HG02642 (cell line): Measurements from ENCODE around the gene FUT9.

Experiments used
- ATAC-seq: cut with Tn5 transposase; IDR thresholded peaks from one replicate; pipeline ENCODE4 v1.9.1; 2021; ENCODE audit warnings: mild to moderate bottlenecking; ENCODE audit not compliant: unreplicated experiment, poor library complexity

Gene FUT9

GRCh38 chr6:96164802-96165201, 149.0 kb downstream of the FUT9 start:
- no peak for ATAC-seq

- no peak for ATAC-seq
Observed at GRCh38 chr6:96171112-96171511, 155.3 kb downstream of the FUT9 start.

GRCh38 chr6:96184798-96185197, 169.0 kb downstream of the FUT9 start:
- ATAC-seq = no peak

- no peak for ATAC-seq
Observed at GRCh38 chr6:96186094-96186493, 170.3 kb downstream of the FUT9 start.

- ATAC-seq = no peak
Observed at GRCh38 chr6:96186516-96187195, 170.9 kb downstream of the FUT9 start.

- ATAC-seq = no peak
Observed at GRCh38 chr6:96194675-96195074, 178.9 kb downstream of the FUT9 start.

- no peak for ATAC-seq
Observed at GRCh38 chr6:96195272-96195671, 179.5 kb downstream of the FUT9 start.

GRCh38 chr6:96196633-96197032, 180.9 kb downstream of the FUT9 start:
- no peak for ATAC-seq

GRCh38 chr6:96197241-96197640, 181.5 kb downstream of the FUT9 start:
- no peak for ATAC-seq

GRCh38 chr6:96202571-96202970, 186.8 kb downstream of the FUT9 start:
- ATAC-seq = no peak

GRCh38 chr6:96211341-96211740, 195.6 kb downstream of the FUT9 start:
- ATAC-seq = no peak

GRCh38 chr6:96212066-96212465, 196.3 kb downstream of the FUT9 start:
- ATAC-seq = no peak

GRCh38 chr6:96213784-96214183, 198.0 kb downstream of the FUT9 start:
- ATAC-seq = no peak

GRCh38 chr6:96223695-96224094, 207.9 kb downstream of the FUT9 start:
- ATAC-seq = no peak

- no peak for ATAC-seq
Observed at GRCh38 chr6:96227135-96227534, 211.4 kb downstream of the FUT9 start.

GRCh38 chr6:96234444-96234843, 218.7 kb downstream of the FUT9 start:
- no peak for ATAC-seq

GRCh38 chr6:96235927-96236326, 220.2 kb downstream of the FUT9 start:
- no peak for ATAC-seq

GRCh38 chr6:96236471-96236870, 220.7 kb downstream of the FUT9 start:
- ATAC-seq = no peak

GRCh38 chr6:96237638-96238347, 222.0 kb downstream of the FUT9 start:
- ATAC-seq = no peak

GRCh38 chr6:96246563-96246962, 230.8 kb downstream of the FUT9 start:
- ATAC-seq = no peak

GRCh38 chr6:96249755-96250154, 234.0 kb downstream of the FUT9 start:
- ATAC-seq = no peak

GRCh38 chr6:96257751-96258150, 242.0 kb downstream of the FUT9 start:
- no peak for ATAC-seq
